ENCODE results near the gene DNAH12. TPM values are rescaled to one million over a fixed set of nuclear protein-coding genes. Genes with fewer than 3 reads are reported as not detected.

DNAH12 gene
- total and polyA plus RNA-seq, 2 donors from 2014 or later, result 0.38 TPM; not detected in 1

DNA sequence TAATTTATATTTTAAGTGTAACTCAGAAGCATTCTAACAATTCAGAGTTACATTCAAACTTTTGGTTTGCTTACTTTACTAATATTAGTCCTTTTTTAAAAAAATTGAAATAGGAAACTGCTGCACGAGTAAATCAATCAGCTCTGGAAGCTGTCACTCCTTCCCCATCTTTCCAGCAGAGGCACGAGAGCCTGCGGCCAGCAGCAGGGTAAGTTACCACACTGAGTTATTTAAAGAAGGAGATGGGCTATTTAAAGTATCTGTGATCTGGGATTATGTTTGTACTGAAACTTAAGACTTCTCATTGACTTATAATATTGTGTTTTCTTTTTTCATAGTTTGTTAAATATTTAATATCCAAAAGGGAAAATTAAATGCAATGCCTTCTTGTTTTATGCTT lies 287.3 kb downstream of the DNAH12 start:
- intact Hi-C loops (cut with DNase I), result no loop called here
- Histone ChIP-seq H3K27me3 (ENCODE audit: control insufficient read depth, insufficient read depth, low read length) (no peaks in the 10 kb centered on the region), H3K4me3 (ENCODE audit: low read length in 3 of 3) (no peak overlapping the region), H3K4me1 (ENCODE audit: control insufficient read depth in 2 of 3, insufficient read depth in 2 of 3, low read depth in 1 of 3, low read length in 3 of 3) (no peaks in the 10 kb centered on the region), H3K36me3 (ENCODE audit: control insufficient read depth in 2 of 3, insufficient read depth in 3 of 3, low read length in 3 of 3) (peaks cover 5 to 29% (median 10%) of the 10 kb centered on the region in 3 donors), H3K9me3 (ENCODE audit: control insufficient read depth in 2 of 3, insufficient read depth in 1 of 3, low read length in 3 of 3) (no peaks in the 10 kb centered on the region), H3K27ac (ENCODE audit: low read depth in 2 of 2, low read length in 2 of 2) (no peak overlapping the region), H3K9ac (ENCODE audit: low read length in 3 of 3) (no peak overlapping the region)
- TF ChIP-seq, protein P1, sequence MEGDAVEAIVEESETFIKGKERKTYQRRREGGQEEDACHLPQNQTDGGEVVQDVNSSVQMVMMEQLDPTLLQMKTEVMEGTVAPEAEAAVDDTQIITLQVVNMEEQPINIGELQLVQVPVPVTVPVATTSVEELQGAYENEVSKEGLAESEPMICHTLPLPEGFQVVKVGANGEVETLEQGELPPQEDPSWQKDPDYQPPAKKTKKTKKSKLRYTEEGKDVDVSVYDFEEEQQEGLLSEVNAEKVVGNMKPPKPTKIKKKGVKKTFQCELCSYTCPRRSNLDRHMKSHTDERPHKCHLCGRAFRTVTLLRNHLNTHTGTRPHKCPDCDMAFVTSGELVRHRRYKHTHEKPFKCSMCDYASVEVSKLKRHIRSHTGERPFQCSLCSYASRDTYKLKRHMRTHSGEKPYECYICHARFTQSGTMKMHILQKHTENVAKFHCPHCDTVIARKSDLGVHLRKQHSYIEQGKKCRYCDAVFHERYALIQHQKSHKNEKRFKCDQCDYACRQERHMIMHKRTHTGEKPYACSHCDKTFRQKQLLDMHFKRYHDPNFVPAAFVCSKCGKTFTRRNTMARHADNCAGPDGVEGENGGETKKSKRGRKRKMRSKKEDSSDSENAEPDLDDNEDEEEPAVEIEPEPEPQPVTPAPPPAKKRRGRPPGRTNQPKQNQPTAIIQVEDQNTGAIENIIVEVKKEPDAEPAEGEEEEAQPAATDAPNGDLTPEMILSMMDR (IDR thresholded peaks at IDR 0.05; ENCODE audit: borderline replicate concordance, extremely low read depth, insufficient read depth), result no peak
- DNase-seq (no peak), FAIRE-seq (no peak)

DNA sequence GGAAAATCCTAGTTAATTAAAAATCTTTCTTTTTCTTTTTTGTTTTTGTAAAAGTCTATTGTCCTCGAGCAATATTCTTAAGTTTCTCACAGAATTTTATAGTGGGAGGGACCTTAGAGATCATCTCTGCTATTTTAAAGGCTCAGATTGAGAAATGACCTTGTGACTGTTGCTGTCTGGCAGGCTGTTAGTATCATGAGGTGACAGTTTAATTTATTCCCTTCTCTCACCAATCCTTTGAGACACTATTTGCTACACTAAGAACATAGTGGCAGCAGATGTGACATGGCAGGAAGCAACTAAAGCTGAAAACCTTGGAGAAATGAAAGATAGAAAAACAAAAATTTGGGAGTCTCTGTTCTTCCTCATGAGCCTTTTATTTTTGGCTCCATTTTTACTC lies 291.7 kb downstream of the DNAH12 start:
- intact Hi-C loops (cut with DNase I), result no loop called here
- Histone ChIP-seq H3K27ac (ENCODE audit: low read depth in 2 of 2, low read length in 2 of 2) (no peak overlapping the region), H3K4me1 (ENCODE audit: control insufficient read depth in 2 of 3, insufficient read depth in 2 of 3, low read depth in 1 of 3, low read length in 3 of 3) (no peaks in the 10 kb centered on the region), H3K36me3 (ENCODE audit: control insufficient read depth in 2 of 3, insufficient read depth in 3 of 3, low read length in 3 of 3) (peaks cover 0 to 19% (median 3%) of the 10 kb centered on the region in 3 donors), H3K9me3 (ENCODE audit: control insufficient read depth in 2 of 3, insufficient read depth in 1 of 3, low read length in 3 of 3) (no peaks in the 10 kb centered on the region), H3K9ac (ENCODE audit: low read length in 3 of 3) (no peak overlapping the region), H3K4me3 (ENCODE audit: low read length in 3 of 3) (no peak overlapping the region), H3K27me3 (ENCODE audit: control insufficient read depth, insufficient read depth, low read length) (no peaks in the 10 kb centered on the region)
- TF ChIP-seq, protein P1 (IDR thresholded peaks at IDR 0.05; ENCODE audit: borderline replicate concordance, extremely low read depth, insufficient read depth), result no peak
- DNase-seq (peak in 1 of 5 donors; percentile 7), FAIRE-seq (no peak)

DNA sequence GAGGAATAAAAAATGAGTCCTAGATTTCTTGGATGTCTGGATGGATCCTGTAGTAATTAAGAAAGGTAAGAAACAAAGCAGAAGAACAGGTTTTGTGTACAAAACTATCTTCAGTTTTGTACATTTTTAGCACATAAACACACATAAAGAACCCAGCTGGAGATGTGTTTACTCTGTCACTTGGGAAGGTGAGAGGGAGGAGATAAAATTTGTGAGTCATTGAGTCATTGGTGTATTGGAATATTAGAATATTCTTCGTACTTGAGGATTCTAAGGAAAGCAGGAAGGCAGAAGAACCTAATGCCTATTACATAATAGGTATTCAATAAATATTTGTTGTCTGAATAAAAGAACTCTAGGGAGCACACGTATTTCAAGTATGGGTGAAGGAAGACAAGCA lies 299.2 kb downstream of the DNAH12 start:
- Histone ChIP-seq H3K36me3 (ENCODE audit: control insufficient read depth in 2 of 3, insufficient read depth in 3 of 3, low read length in 3 of 3) (peaks cover 14 to 46% (median 23%) of the 10 kb centered on the region in 3 donors), H3K4me1 (ENCODE audit: control insufficient read depth in 2 of 3, insufficient read depth in 2 of 3, low read depth in 1 of 3, low read length in 3 of 3) (no peaks in the 10 kb centered on the region), H3K9ac (ENCODE audit: low read length in 3 of 3) (no peak overlapping the region), H3K27me3 (ENCODE audit: control insufficient read depth, insufficient read depth, low read length) (no peaks in the 10 kb centered on the region), H3K27ac (ENCODE audit: low read depth in 2 of 2, low read length in 2 of 2) (no peak overlapping the region), H3K9me3 (ENCODE audit: control insufficient read depth in 2 of 3, insufficient read depth in 1 of 3, low read length in 3 of 3) (no peaks in the 10 kb centered on the region), H3K4me3 (ENCODE audit: low read length in 3 of 3) (no peak overlapping the region)
- no peak for DNase-seq
- intact Hi-C loops (cut with DNase I), result no loop called here
- TF ChIP-seq, protein P1 (IDR thresholded peaks at IDR 0.05; ENCODE audit: borderline replicate concordance, extremely low read depth, insufficient read depth), result no peak
- FAIRE-seq, result no peak

Other genes starting within 250 kb of the DNAH12 start
- gene PDE12, start 11.9 kb upstream of the DNAH12 start, total RNA-seq, result 21.1 TPM
- 6.1 TPM for gene PDE12, start 11.9 kb upstream of the DNAH12 start, polyA plus RNA-seq (ENCODE audit: insufficient read depth, low read depth, low replicate concordance)
- 123 TPM for gene ARF4, start 53.0 kb upstream of the DNAH12 start, total RNA-seq
- 131 TPM for gene ARF4, start 53.0 kb upstream of the DNAH12 start, polyA plus RNA-seq (ENCODE audit: insufficient read depth, low read depth, low replicate concordance)
- 38.4 TPM for gene DENND6A, start 148.7 kb upstream of the DNAH12 start, total RNA-seq
- gene DENND6A, start 148.7 kb upstream of the DNAH12 start, polyA plus RNA-seq (ENCODE audit: insufficient read depth, low read depth, low replicate concordance), result 7.8 TPM
- gene SLMAP, start 212.0 kb upstream of the DNAH12 start, total RNA-seq, result 86.1 TPM
- gene SLMAP, start 212.0 kb upstream of the DNAH12 start, polyA plus RNA-seq (ENCODE audit: insufficient read depth, low read depth, low replicate concordance), result 22.0 TPM

All from kidney (tissue), 14 donors.